SH-SY5Y (cell line): Measurements from ENCODE around the gene TPSD1.

Source experiments
- GATA2 ChIP-seq: IDR thresholded peaks from 2 replicates; pipeline ENCODE4 v1.6.1; 2011; ENCODE audit warnings: mild to moderate bottlenecking, low read depth, low read length
- GATA3 ChIP-seq: IDR thresholded peaks from 2 replicates; pipeline ENCODE4 v1.6.1; 2011; ENCODE audit warnings: low read depth, mild to moderate bottlenecking, low read length, moderate library complexity

TPSD1 gene

GRCh38 chr16:1264345-1265089 lies 8.6 kb downstream of the TPSD1 start:
- no peak for TF ChIP-seq GATA2
- no peak for TF ChIP-seq GATA3

- TF ChIP-seq GATA3 (no peak), GATA2 (no peak)
Measured at GRCh38 chr16:1265090-1265630, 9.3 kb downstream of the TPSD1 start.

- TF ChIP-seq GATA3, result no peak
- no peak for TF ChIP-seq GATA2
Measured at GRCh38 chr16:1265826-1266225, 10.0 kb downstream of the TPSD1 start.

- TF ChIP-seq GATA3, result no peak
- no peak for TF ChIP-seq GATA2
Measured at GRCh38 chr16:1271380-1271723, 15.5 kb downstream of the TPSD1 start.

- TF ChIP-seq GATA2, result no peak
- no peak for TF ChIP-seq GATA3
Measured at GRCh38 chr16:1272453-1273198, 16.8 kb downstream of the TPSD1 start.

GRCh38 chr16:1273816-1274215 lies 17.9 kb downstream of the TPSD1 start:
- no peak for TF ChIP-seq GATA2
- TF ChIP-seq GATA3, result no peak

GRCh38 chr16:1274767-1275166 lies 18.9 kb downstream of the TPSD1 start:
- TF ChIP-seq GATA3 (no peak), GATA2 (no peak)

- TF ChIP-seq GATA2, result no peak
- TF ChIP-seq GATA3, result no peak
Measured at GRCh38 chr16:1275791-1276579, 20.1 kb downstream of the TPSD1 start.

GRCh38 chr16:1276580-1276878 lies 20.7 kb downstream of the TPSD1 start:
- no peak for TF ChIP-seq GATA2

GRCh38 chr16:1277151-1277598 lies 21.3 kb downstream of the TPSD1 start:
- no peak for TF ChIP-seq GATA3
- no peak for TF ChIP-seq GATA2

GRCh38 chr16:1277617-1278282 lies 21.9 kb downstream of the TPSD1 start:
- no peak for TF ChIP-seq GATA2
- no peak for TF ChIP-seq GATA3

GRCh38 chr16:1278477-1278876 lies 22.6 kb downstream of the TPSD1 start:
- TF ChIP-seq GATA3, result no peak
- no peak for TF ChIP-seq GATA2

- no peak for TF ChIP-seq GATA3
- TF ChIP-seq GATA2, result no peak
Measured at GRCh38 chr16:1279081-1279944, 23.4 kb downstream of the TPSD1 start.

GRCh38 chr16:1279945-1280589 lies 24.2 kb downstream of the TPSD1 start:
- TF ChIP-seq GATA3, result no peak
- TF ChIP-seq GATA2, result no peak
